Measurements from ENCODE around the gene SMIM5. TPM values are rescaled to one million over a fixed set of nuclear protein-coding genes. Genes with fewer than 3 reads are reported as not detected.

Gene SMIM5
- total RNA-seq, 1 experiment from 2014 or later, result not detected

DNA sequence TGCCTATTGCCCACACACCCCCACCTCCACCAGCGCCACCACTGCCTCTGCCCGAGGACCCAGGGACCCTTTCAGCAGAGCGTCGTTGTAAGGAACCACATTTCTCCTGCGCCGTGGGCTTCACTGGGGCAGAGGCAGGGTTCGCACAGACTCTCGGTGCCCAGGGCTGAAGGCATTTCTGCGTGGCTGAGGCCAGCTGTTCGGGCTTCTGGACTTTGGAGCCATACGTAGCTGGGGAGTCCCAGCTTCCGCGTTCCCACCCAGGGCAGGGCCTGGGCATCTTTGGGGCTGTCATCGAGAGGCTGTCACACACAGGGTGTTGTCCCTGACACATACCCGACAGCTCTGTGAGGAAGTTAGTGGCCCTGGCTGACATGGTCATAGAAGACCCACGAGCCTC lies 16.0 kb upstream of the SMIM5 start:
- H3K27ac ChIP-seq (ENCODE audit: low read length), result no peak overlapping the region
- no peak for DNase-seq
- H3K9me3 ChIP-seq (ENCODE audit: low read length), result no peaks in the 10 kb centered on the region
- H3K36me3 ChIP-seq (ENCODE audit: insufficient read depth, low read length), result no peaks in the 10 kb centered on the region
- H3K79me2 ChIP-seq (ENCODE audit: low read length), result no peaks in the 10 kb centered on the region
- no peak overlapping the region for H3K4me2 ChIP-seq (ENCODE audit: low read depth, low read length, poor library complexity, severe bottlenecking)
- H3K9me2 ChIP-seq (replicated peaks; ENCODE audit: insufficient read depth, low read length), result no peaks in the 10 kb centered on the region
- no peaks in the 10 kb centered on the region for H3K4me1 ChIP-seq (ENCODE audit: low read length)
- no peak overlapping the region for H3K9ac ChIP-seq (ENCODE audit: low read length)
- H4K20me1 ChIP-seq (ENCODE audit: insufficient read depth, low read depth, low read length), result 0 out of 2 replicates have a peak, but pooled peaks cover 12% of the 10 kb centered on the region
- H3K4me3 ChIP-seq (ENCODE audit: low read length), result no peak overlapping the region
- H2AFZ ChIP-seq (ENCODE audit: low read length), result no peak overlapping the region
- no peaks in the 10 kb centered on the region for H3K27me3 ChIP-seq (ENCODE audit: low read length)

DNA sequence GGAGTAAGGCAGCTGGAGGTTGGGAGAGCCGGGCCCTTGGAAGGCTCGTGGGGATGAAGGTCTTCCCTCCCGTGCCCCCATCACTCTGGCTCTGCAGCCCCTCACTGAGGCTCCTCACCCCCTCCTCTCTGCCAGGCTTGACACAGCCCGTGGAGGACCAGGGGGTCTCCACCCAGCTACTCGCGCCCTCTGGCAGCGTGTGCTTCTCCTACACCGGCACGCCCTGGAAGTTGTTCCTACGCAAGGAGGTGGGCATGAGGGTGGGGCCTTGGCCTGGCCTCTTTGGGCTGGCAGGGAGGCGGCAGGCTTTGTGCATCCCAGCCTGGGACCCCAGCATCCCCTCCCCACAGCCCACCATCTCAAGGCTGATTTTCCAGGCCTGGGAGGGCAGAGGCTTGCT lies 15.6 kb upstream of the SMIM5 start:
- H3K4me1 ChIP-seq (ENCODE audit: low read length), result no peaks in the 10 kb centered on the region
- H3K4me2 ChIP-seq (ENCODE audit: low read depth, low read length, poor library complexity, severe bottlenecking), result no peak overlapping the region
- no peak overlapping the region for H2AFZ ChIP-seq (ENCODE audit: low read length)
- no peaks in the 10 kb centered on the region for H3K79me2 ChIP-seq (ENCODE audit: low read length)
- H3K36me3 ChIP-seq (ENCODE audit: insufficient read depth, low read length), result no peaks in the 10 kb centered on the region
- DNase-seq, result no peak
- H3K27me3 ChIP-seq (ENCODE audit: low read length), result no peaks in the 10 kb centered on the region
- H3K9me3 ChIP-seq (ENCODE audit: low read length), result no peaks in the 10 kb centered on the region
- 0 out of 2 replicates have a peak, but pooled peaks cover 12% of the 10 kb centered on the region for H4K20me1 ChIP-seq (ENCODE audit: insufficient read depth, low read depth, low read length)
- no peaks in the 10 kb centered on the region for H3K9me2 ChIP-seq (replicated peaks; ENCODE audit: insufficient read depth, low read length)
- H3K9ac ChIP-seq (ENCODE audit: low read length), result no peak overlapping the region
- no peak overlapping the region for H3K4me3 ChIP-seq (ENCODE audit: low read length)
- no peak overlapping the region for H3K27ac ChIP-seq (ENCODE audit: low read length)

DNA sequence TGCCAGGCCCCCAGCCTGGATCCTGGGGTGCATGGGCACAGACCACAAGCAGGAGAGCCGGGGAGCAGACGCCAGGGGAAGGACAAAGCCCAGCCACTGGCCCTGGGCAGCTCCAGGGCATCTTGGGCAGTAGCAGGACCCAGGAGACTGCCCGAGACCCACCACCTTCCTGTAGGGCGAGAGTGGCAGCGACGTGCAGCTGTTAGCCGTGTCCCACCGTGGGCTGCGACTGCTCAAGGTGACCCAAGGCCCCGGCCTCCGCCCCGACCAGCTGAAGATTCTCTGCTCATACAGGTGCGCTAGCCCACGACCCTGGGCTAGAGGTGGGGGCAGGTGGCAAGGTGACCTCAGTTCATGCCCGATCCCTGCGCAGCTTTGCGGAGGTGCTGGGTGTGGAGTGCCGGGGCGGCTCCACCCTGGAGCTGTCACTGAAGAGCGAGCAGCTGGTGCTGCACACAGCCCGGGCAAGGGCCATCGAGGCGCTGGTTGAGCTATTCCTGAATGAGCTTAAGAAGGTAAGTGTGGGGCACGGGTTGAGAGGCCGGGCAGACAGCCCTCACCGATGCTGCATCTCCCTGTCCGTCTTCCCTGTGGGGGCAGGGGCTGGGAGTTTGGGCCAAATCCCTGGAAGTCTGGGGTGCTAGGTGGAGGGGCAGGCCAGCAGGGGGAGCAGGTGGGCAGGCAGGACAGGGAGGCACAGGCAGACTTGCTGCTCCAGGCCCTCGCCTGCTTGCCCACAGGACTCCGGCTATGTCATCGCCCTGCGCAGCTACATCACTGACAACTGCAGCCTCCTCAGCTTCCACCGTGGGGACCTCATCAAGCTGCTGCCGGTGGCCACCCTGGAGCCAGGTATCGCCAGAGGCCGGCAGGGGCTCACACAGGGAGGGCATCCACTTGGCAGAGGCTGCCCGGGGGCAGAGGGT lies 13.5 kb upstream of the SMIM5 start:
- DNase-seq, result no peak
- Histone ChIP-seq H3K4me1 (ENCODE audit: low read length) (no peaks in the 10 kb centered on the region), H4K20me1 (ENCODE audit: insufficient read depth, low read depth, low read length) (0 out of 2 replicates have a peak, but pooled peaks cover 12% of the 10 kb centered on the region), H3K27me3 (ENCODE audit: low read length) (no peaks in the 10 kb centered on the region), H3K27ac (ENCODE audit: low read length) (no peak overlapping the region), H3K9ac (ENCODE audit: low read length) (no peak overlapping the region), H2AFZ (ENCODE audit: low read length) (no peak overlapping the region), H3K36me3 (ENCODE audit: insufficient read depth, low read length) (no peaks in the 10 kb centered on the region), H3K79me2 (ENCODE audit: low read length) (no peaks in the 10 kb centered on the region), H3K9me2 (replicated peaks; ENCODE audit: insufficient read depth, low read length) (no peaks in the 10 kb centered on the region), H3K9me3 (ENCODE audit: low read length) (no peaks in the 10 kb centered on the region), H3K4me3 (ENCODE audit: low read length) (no peak overlapping the region), H3K4me2 (ENCODE audit: low read depth, low read length, poor library complexity, severe bottlenecking) (no peak overlapping the region)

DNA sequence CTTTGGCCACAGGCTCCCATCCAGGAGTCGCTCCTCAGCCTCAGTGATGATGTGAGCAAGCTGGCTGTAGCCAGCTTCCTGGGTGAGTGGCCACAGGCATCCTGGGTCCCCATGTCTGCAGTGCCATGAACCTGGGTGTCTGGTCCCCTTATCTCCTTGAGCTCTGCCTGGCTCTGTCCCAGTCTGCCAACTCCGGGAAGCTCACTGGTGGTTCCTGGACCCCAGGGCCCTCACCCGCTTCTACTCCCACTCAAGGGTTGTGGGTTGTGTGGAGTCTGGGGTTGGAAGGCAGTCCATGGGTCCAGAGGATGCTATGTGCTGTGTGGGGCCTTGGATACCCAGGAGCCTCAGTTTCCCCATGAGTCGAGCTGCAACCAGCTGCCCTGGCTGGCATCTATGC lies 11.7 kb upstream of the SMIM5 start:
- Histone ChIP-seq H3K27me3 (ENCODE audit: low read length) (no peaks in the 10 kb centered on the region), H3K4me2 (ENCODE audit: low read depth, low read length, poor library complexity, severe bottlenecking) (no peak overlapping the region), H4K20me1 (ENCODE audit: insufficient read depth, low read depth, low read length) (0 out of 2 replicates have a peak, but pooled peaks cover 12% of the 10 kb centered on the region), H3K9me2 (replicated peaks; ENCODE audit: insufficient read depth, low read length) (no peaks in the 10 kb centered on the region), H2AFZ (ENCODE audit: low read length) (no peak overlapping the region), H3K4me3 (ENCODE audit: low read length) (no peak overlapping the region), H3K27ac (ENCODE audit: low read length) (no peak overlapping the region), H3K36me3 (ENCODE audit: insufficient read depth, low read length) (no peaks in the 10 kb centered on the region), H3K79me2 (ENCODE audit: low read length) (no peaks in the 10 kb centered on the region), H3K9me3 (ENCODE audit: low read length) (no peaks in the 10 kb centered on the region), H3K9ac (ENCODE audit: low read length) (no peak overlapping the region), H3K4me1 (ENCODE audit: low read length) (no peaks in the 10 kb centered on the region)
- DNase-seq, result no peak

DNA sequence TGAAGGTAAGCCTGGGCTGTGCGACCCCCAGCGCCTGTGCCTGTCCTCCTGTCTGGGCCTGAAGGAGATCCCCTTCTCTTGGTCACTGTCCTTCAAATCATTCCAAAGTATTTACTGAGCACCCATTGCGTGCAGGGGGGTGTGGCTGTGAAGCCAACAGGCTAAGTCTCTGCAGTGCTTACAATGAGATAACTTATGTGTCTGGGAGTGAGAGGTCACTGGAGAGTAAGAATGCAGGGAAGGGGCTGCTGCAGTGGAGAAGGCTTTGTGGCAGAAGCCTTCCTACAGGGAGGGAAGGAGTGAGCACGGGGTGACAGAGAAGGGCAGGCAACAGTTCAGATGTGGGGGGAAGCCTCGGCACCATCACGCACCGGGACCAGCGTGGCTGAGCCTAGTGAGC lies 11.2 kb upstream of the SMIM5 start:
- DNase-seq, result no peak
- no peak overlapping the region for H3K27ac ChIP-seq (ENCODE audit: low read length)
- no peak overlapping the region for H3K4me2 ChIP-seq (ENCODE audit: low read depth, low read length, poor library complexity, severe bottlenecking)
- H3K9me3 ChIP-seq (ENCODE audit: low read length), result no peaks in the 10 kb centered on the region
- no peak overlapping the region for H2AFZ ChIP-seq (ENCODE audit: low read length)
- no peaks in the 10 kb centered on the region for H3K9me2 ChIP-seq (replicated peaks; ENCODE audit: insufficient read depth, low read length)
- H4K20me1 ChIP-seq (ENCODE audit: insufficient read depth, low read depth, low read length), result 0 out of 2 replicates have a peak, but pooled peaks cover 12% of the 10 kb centered on the region
- H3K27me3 ChIP-seq (ENCODE audit: low read length), result no peaks in the 10 kb centered on the region
- no peaks in the 10 kb centered on the region for H3K79me2 ChIP-seq (ENCODE audit: low read length)
- no peak overlapping the region for H3K4me3 ChIP-seq (ENCODE audit: low read length)
- H3K4me1 ChIP-seq (ENCODE audit: low read length), result no peaks in the 10 kb centered on the region
- no peaks in the 10 kb centered on the region for H3K36me3 ChIP-seq (ENCODE audit: insufficient read depth, low read length)
- H3K9ac ChIP-seq (ENCODE audit: low read length), result no peak overlapping the region

DNA sequence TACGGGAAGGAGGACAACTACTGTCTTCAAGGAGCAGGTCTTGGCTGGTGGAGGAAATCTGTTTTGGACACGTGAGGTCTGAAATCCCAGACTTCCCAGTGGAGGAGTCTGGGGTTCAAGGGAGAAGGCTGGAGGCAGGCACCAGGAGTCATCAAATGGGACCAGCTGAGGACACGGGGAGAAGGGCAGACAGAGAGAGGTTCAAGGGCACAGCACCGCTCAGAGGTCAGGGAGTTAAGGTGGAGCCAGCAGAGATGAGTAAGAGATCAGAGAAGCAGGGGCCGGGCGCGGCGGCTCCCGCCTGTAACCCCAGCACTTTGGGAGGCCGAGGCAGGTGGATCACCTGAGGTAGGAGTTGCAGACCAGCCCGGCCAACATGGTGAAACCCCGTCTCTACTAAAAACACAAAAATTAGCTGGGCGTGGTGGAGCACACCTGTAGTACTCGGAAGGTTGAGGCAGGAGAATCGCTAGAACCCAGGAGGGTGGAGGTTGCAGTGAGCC lies 10.4 kb upstream of the SMIM5 start:
- no peak overlapping the region for H2AFZ ChIP-seq (ENCODE audit: low read length)
- no peak overlapping the region for H3K4me3 ChIP-seq (ENCODE audit: low read length)
- H3K9me3 ChIP-seq (ENCODE audit: low read length), result no peaks in the 10 kb centered on the region
- H3K79me2 ChIP-seq (ENCODE audit: low read length), result no peaks in the 10 kb centered on the region
- no peaks in the 10 kb centered on the region for H3K27me3 ChIP-seq (ENCODE audit: low read length)
- H3K36me3 ChIP-seq (ENCODE audit: insufficient read depth, low read length), result no peaks in the 10 kb centered on the region
- H4K20me1 ChIP-seq (ENCODE audit: insufficient read depth, low read depth, low read length), result 0 out of 2 replicates have a peak, but pooled peaks cover 12% of the 10 kb centered on the region
- H3K4me1 ChIP-seq (ENCODE audit: low read length), result no peaks in the 10 kb centered on the region
- no peak overlapping the region for H3K4me2 ChIP-seq (ENCODE audit: low read depth, low read length, poor library complexity, severe bottlenecking)
- no peaks in the 10 kb centered on the region for H3K9me2 ChIP-seq (replicated peaks; ENCODE audit: insufficient read depth, low read length)
- no peak overlapping the region for H3K9ac ChIP-seq (ENCODE audit: low read length)
- DNase-seq, result no peak
- H3K27ac ChIP-seq (ENCODE audit: low read length), result no peak overlapping the region

DNA sequence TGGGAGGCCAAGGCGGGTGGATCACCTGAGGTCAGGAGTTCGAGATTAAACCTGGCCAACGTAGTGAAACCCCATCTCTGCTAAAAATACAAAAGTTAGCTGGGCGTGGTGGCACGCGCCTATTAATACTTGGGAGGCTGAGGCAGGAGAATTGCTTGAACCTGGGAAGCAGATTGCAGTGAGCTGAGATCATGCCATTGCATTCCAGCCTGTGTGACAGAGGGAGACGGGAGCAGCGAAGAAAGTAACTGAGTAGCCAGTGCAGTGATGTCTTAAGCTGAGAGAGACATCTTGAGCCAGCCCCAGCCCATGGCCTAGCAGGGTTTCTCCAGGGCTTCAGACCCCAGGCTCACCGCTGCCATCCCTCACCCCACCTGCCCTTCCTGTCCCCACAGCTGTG lies 9.8 kb upstream of the SMIM5 start:
- Histone ChIP-seq H3K4me1 (ENCODE audit: low read length) (no peaks in the 10 kb centered on the region), H3K4me3 (ENCODE audit: low read length) (no peak overlapping the region), H3K79me2 (ENCODE audit: low read length) (no peaks in the 10 kb centered on the region), H4K20me1 (ENCODE audit: insufficient read depth, low read depth, low read length) (0 out of 2 replicates have a peak, but pooled peaks cover 12% of the 10 kb centered on the region), H3K27ac (ENCODE audit: low read length) (no peak overlapping the region), H2AFZ (ENCODE audit: low read length) (no peak overlapping the region), H3K36me3 (ENCODE audit: insufficient read depth, low read length) (no peaks in the 10 kb centered on the region), H3K9me2 (replicated peaks; ENCODE audit: insufficient read depth, low read length) (no peaks in the 10 kb centered on the region), H3K9ac (ENCODE audit: low read length) (no peak overlapping the region), H3K27me3 (ENCODE audit: low read length) (no peaks in the 10 kb centered on the region), H3K4me2 (ENCODE audit: low read depth, low read length, poor library complexity, severe bottlenecking) (no peak overlapping the region), H3K9me3 (ENCODE audit: low read length) (no peaks in the 10 kb centered on the region)
- DNase-seq, result no peak

DNA sequence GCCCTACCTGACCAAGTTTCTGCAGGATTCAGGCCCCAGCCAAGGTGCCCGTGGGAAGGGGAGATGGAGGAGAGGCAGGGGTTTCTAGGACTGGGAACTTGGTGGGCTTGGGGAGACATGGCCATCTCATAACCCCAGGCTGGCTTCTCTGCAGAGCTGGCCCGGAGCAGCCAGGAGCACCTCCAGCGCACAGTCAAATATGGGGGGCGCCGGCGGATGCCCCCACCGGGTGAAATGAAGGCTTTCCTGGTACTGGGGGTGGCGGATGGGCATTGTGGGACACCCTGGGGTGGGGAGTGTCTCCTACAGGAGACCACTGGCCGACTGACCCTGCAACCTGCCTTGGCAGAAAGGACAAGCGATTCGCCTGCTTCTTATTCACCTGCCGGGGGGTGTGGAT lies 9.2 kb upstream of the SMIM5 start:
- H3K4me2 ChIP-seq (ENCODE audit: low read depth, low read length, poor library complexity, severe bottlenecking), result no peak overlapping the region
- H3K9me2 ChIP-seq (replicated peaks; ENCODE audit: insufficient read depth, low read length), result no peaks in the 10 kb centered on the region
- DNase-seq, result no peak
- H3K27me3 ChIP-seq (ENCODE audit: low read length), result no peaks in the 10 kb centered on the region
- H3K27ac ChIP-seq (ENCODE audit: low read length), result no peak overlapping the region
- H3K79me2 ChIP-seq (ENCODE audit: low read length), result no peaks in the 10 kb centered on the region
- 0 out of 2 replicates have a peak, but pooled peaks cover 12% of the 10 kb centered on the region for H4K20me1 ChIP-seq (ENCODE audit: insufficient read depth, low read depth, low read length)
- H2AFZ ChIP-seq (ENCODE audit: low read length), result no peak overlapping the region
- H3K9me3 ChIP-seq (ENCODE audit: low read length), result no peaks in the 10 kb centered on the region
- no peak overlapping the region for H3K4me3 ChIP-seq (ENCODE audit: low read length)
- no peak overlapping the region for H3K9ac ChIP-seq (ENCODE audit: low read length)
- H3K36me3 ChIP-seq (ENCODE audit: insufficient read depth, low read length), result no peaks in the 10 kb centered on the region
- H3K4me1 ChIP-seq (ENCODE audit: low read length), result no peaks in the 10 kb centered on the region
